ENCODE results near the gene C9orf40.

C9orf40 gene

DNA sequence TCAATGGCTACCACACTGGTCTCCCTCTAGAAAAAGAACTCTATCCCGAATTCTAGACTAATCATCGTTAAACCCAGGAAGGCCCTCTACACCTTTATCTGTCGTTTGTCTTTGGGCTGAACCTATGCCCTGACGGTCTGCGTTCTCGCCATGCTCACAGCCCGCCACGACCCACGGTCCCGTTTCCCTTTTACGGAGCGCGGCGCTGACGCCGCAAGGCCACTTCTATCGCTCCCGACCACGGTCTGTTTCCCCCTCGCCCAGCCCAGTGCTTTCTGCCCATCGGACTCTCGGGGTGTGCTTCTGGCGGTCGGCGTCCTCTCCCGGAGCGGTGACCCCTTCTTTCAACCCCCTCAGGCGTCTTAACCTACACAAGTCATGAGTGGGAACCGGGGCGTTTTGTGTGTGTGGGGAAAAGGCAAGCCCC lies 974 bp downstream of the C9orf40 start:
- peak overlapping the region; percentile 100 for H3K4me3 Mint-ChIP-seq
- ATAC-seq, result peak; percentile 62
- no peaks in the 10 kb centered on the region for H3K27me3 Mint-ChIP-seq
- peaks cover 18% of the 10 kb centered on the region for H3K4me1 Mint-ChIP-seq
- H3K36me3 Mint-ChIP-seq, result peaks cover 10% of the 10 kb centered on the region
- no peaks in the 10 kb centered on the region for H3K9me3 Mint-ChIP-seq
- H3K27ac Mint-ChIP-seq, result peak overlapping the region; percentile 95

GRCh38 chr9:74951107-74951720 lies 1.5 kb downstream of the C9orf40 start:
- Mint-ChIP-seq H3K27me3 (no peaks in the 10 kb centered on the region), H3K4me3 (peak overlapping the region; percentile 100), H3K36me3 (peaks cover 12% of the 10 kb centered on the region), H3K27ac (peak overlapping the region; percentile 95), H3K4me1 (peaks cover 18% of the 10 kb centered on the region), H3K9me3 (no peaks in the 10 kb centered on the region)
- ATAC-seq, result no peak

DNA sequence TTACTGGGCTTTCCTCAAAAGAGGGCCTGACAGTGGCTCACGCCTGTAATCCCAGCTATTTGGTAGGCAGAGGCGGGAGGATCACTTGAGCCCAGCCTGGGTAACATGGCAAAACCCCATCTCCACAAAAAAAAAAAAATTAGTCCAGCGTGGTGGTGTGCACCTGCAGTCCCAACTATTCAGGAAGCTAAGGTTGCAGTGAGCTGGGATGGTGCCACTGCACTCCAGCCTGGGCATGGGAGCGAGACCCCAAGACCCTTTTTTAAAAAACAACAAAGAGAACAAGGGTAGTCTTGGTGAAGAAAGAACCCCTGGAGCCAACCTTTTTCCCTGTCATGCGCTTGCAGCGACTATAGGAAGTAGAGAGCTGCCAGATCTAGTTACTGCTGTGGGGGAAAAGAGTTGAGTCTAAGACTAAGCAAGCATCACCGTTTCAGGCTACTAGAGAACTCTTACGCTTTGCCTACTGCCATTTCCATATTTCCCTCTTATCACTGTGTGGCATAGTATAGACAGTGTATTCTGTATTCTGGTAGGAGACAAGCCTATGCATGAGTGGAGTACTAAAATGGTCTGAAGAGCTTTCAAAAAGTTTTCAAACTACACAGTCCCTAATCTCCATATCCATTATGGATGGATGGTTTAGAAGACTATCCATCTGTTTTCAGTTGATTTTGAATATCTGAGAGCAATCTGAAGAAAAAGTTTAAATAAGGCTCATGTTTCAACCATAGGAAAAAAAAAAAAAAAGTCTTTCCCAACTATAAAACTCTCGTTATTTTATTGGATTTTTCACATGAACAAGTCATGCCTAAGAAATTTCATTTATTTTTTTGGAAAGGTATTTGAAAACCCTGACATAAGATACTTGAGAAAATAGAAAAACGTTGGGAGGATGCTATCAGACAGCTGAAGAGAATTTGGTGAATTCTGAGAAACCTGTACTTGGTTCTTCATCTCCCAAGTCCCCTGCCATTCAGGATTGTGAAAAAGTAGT lies 2.6 kb downstream of the C9orf40 start:
- Mint-ChIP-seq H3K9me3 (no peaks in the 10 kb centered on the region), H3K27me3 (no peaks in the 10 kb centered on the region), H3K27ac (no peak overlapping the region), H3K4me1 (peaks cover 18% of the 10 kb centered on the region), H3K4me3 (no peak overlapping the region), H3K36me3 (peaks cover 12% of the 10 kb centered on the region)
- no peak for ATAC-seq

DNA sequence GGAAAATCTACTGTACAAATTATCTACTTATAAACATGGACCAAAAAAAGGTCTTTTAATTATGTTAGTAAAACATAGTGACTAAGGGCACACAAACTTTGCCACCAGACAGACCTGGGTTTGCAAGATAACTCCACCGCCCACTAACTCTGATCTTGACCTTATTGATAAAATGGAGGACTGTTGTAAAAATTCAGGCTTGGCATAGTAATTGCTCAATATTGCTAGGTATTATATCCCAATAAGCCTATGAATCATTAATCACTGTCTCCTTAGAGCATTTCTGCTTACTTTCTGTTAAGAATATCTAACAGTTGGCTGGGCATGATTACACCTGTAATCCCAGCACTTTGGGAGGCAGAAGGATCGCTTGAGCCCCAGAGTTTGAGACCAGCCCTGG lies 3.8 kb downstream of the C9orf40 start:
- H3K27ac Mint-ChIP-seq, result no peak overlapping the region
- no peak for ATAC-seq
- H3K4me3 Mint-ChIP-seq, result no peak overlapping the region
- H3K9me3 Mint-ChIP-seq, result no peaks in the 10 kb centered on the region
- H3K36me3 Mint-ChIP-seq, result peaks cover 12% of the 10 kb centered on the region
- no peaks in the 10 kb centered on the region for H3K27me3 Mint-ChIP-seq
- H3K4me1 Mint-ChIP-seq, result peaks cover 18% of the 10 kb centered on the region

- Mint-ChIP-seq H3K4me1 (peaks cover 16% of the 10 kb centered on the region), H3K36me3 (peaks cover 12% of the 10 kb centered on the region)
Observed at GRCh38 chr9:74946686-74947085, 6.0 kb downstream of the C9orf40 start.

DNA sequence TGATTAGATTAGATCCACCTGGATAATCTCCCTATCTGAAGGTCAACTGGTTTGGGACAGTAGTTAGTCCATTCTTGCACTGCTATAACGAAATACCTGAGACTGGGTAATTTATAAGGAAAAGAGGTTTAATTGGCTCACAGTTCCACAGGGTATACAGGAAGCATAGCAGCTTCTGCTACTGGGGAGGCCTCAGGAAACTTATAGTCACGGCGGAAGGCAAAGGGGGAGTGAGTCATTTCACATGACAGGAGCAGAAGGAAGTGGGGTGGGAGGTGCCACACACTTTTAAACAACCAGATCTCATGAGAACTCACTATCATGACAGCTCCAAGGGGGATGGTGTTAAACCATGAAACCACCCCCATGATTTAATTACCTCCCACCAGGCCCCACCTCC lies 9.9 kb downstream of the C9orf40 start:
- no peak overlapping the region for H3K4me3 Mint-ChIP-seq

More at GRCh38 chr9:74946686-74947085, 6.0 kb downstream of the C9orf40 start:
- Mint-ChIP-seq H3K27me3 (no peaks in the 10 kb centered on the region), H3K4me3 (no peak overlapping the region), H3K9me3 (peaks cover 3% of the 10 kb centered on the region), H3K27ac (no peak overlapping the region)
- no peak for ATAC-seq

DNA sequence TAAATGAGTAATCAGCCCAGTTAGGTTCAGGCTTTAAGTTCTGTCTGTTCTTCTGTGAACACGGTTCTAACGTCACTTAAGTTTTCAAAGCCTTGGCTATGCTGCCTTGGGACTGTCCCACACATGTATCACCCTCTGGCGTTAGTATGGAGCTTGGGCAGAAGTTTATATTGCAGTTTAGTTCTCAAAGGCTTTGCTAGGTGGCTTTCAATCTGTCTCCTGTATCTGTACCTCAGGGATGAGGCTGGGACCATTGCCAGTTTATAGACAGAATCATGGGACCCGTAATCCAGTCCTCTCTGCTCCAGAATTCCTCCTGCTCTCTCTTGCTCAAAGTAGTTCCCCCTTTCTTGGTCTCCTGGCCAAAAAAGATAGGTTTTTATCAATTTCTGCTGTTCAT lies 12.1 kb downstream of the C9orf40 start:
- peaks cover 7% of the 10 kb centered on the region for H3K4me1 Mint-ChIP-seq
- H3K9me3 Mint-ChIP-seq, result peaks cover 3% of the 10 kb centered on the region
- no peak for ATAC-seq
- no peaks in the 10 kb centered on the region for H3K36me3 Mint-ChIP-seq
- no peak overlapping the region for H3K27ac Mint-ChIP-seq
- H3K27me3 Mint-ChIP-seq, result no peaks in the 10 kb centered on the region
- H3K4me3 Mint-ChIP-seq, result no peak overlapping the region

More for the DNA sequence above, 9.9 kb downstream of the C9orf40 start:
- H3K36me3 Mint-ChIP-seq, result peaks cover 9% of the 10 kb centered on the region
- peaks cover 7% of the 10 kb centered on the region for H3K4me1 Mint-ChIP-seq
- H3K27ac Mint-ChIP-seq, result no peak overlapping the region
- H3K27me3 Mint-ChIP-seq, result no peaks in the 10 kb centered on the region
- no peak for ATAC-seq
- peaks cover 3% of the 10 kb centered on the region for H3K9me3 Mint-ChIP-seq

DNA sequence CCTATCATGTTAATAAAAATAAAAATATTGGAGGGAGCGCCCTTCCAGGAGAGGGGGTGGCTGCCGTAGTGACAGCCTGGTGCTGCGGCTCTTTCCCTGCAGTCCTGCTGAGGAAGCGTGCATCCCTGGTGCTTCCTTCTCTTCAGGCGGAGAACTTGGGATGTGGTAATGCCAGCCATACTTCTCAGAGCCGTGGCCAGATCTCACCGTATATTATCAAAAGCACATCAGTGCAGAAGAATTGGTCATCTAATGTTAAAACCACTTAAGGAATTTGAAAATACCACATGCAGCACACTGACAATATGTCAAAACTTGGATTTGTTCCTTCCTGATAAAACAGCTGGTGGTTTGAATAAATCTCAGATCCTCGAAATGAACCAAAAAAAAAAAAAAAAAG lies 17.7 kb downstream of the C9orf40 start:
- no peaks in the 10 kb centered on the region for H3K36me3 Mint-ChIP-seq
- no peaks in the 10 kb centered on the region for H3K27me3 Mint-ChIP-seq
- H3K9me3 Mint-ChIP-seq, result peaks cover 9% of the 10 kb centered on the region
- H3K27ac Mint-ChIP-seq, result no peak overlapping the region
- H3K4me1 Mint-ChIP-seq, result no peaks in the 10 kb centered on the region
- no peak overlapping the region for H3K4me3 Mint-ChIP-seq
- ATAC-seq, result no peak

DNA sequence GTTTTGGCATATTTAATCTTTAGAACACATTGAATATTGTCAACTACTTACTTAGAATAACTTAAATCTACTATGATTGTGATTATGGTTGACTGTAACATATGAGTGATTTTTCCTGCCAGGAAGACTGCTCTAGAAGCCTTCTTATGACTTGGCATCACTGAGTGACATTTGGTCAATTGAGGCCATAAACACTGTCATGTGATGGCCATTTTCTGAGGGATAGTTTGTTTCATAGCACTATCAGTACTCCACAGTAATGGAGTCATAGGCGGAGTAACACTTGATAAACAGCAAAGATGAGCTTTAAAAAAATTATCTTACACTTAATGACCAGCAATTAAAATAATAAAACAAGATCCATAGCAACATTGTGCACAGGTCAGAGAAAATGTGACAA lies 31.0 kb downstream of the C9orf40 start:
- Mint-ChIP-seq H3K9me3 (no peaks in the 10 kb centered on the region), H3K36me3 (no peaks in the 10 kb centered on the region), H3K27ac (no peak overlapping the region), H3K27me3 (peaks cover 6% of the 10 kb centered on the region), H3K4me1 (no peaks in the 10 kb centered on the region), H3K4me3 (no peak overlapping the region)
- no peak for ATAC-seq

DNA sequence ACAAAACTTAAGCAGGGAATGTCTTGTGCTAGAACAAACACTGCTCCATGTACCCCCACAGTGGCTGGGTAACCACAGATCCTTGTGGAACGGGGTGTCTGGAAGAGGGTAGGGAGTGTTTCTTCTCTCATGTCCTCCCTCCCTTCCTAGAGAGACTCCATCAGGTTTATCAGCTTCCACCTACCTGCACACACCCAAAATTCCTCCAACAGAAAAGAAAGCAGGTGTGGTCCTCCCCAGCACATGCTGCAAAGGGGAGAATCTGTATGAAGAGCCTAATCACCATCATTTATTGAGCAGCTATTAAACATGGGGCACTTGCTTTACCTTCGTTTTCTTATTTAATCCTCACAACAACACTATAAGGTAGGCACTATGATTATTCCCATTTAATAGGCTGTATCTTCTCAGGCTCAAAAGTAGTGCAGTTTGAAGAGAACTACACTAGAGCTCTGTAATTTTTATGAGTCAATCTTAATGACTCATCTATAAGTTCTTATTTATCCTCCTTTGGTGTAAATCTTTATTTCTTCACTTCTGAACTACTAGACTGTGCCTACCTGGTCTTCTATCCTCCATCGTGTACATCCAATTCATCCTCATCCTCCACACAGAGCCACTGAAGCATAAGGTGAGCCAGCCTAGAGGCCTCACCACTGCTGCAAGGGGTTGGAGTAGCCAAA lies 31.6 kb downstream of the C9orf40 start:
- Mint-ChIP-seq H3K4me3 (no peak overlapping the region), H3K27me3 (peaks cover 6% of the 10 kb centered on the region), H3K9me3 (no peaks in the 10 kb centered on the region), H3K4me1 (no peaks in the 10 kb centered on the region), H3K36me3 (no peaks in the 10 kb centered on the region), H3K27ac (no peak overlapping the region)
- ATAC-seq, result no peak

DNA sequence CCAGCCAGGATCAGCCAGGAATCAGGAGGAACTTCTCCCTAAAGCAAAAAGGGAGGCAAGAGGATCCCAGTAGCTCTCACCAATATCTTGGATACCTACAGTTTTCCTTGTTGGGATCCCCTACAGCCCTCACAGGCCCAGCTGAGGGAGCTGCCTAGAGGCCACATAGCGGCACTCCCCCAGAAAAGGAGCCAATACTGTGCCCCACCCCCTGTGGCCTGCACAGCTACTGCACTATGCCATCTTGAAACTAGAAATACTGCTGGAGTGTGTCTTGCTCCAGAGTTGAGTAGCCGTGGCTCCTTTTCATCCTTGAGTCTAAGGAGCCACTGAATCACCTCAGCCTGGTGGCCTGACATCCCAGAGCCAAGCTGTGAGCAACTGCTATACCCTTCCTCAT lies 42.7 kb downstream of the C9orf40 start:
- Mint-ChIP-seq H3K27me3 (peaks cover 53% of the 10 kb centered on the region), H3K9me3 (peaks cover 13% of the 10 kb centered on the region), H3K27ac (no peak overlapping the region), H3K4me3 (no peak overlapping the region), H3K36me3 (peaks cover 5% of the 10 kb centered on the region), H3K4me1 (no peaks in the 10 kb centered on the region)
- no peak for ATAC-seq

DNA sequence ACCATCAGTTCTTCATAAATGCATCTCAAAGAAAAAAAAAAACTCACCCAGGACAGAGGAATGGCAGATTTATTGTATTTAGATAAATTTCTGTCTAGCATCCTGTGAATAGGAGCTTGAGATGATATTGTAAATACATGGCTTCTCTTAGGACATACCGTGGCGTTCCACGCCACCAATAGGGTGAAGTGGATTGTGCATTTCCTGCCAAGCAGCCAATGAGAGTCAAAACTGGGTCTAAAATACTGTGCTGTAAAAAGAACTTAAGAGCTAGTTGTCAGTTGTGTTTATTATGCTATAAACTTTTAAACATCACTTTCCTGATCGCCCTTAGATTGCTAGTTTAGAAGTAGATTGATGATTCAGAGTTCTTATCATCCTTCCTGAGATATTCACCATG lies 44.0 kb downstream of the C9orf40 start:
- no peak for ATAC-seq
- Mint-ChIP-seq H3K4me1 (no peaks in the 10 kb centered on the region), H3K9me3 (peaks cover 9% of the 10 kb centered on the region), H3K36me3 (peaks cover 5% of the 10 kb centered on the region), H3K4me3 (no peak overlapping the region), H3K27ac (no peak overlapping the region), H3K27me3 (peaks cover 64% of the 10 kb centered on the region)

GRCh38 chr9:74907085-74907484 lies 45.6 kb downstream of the C9orf40 start:
- Mint-ChIP-seq H3K36me3 (peaks cover 4% of the 10 kb centered on the region), H3K4me3 (no peak overlapping the region), H3K4me1 (no peaks in the 10 kb centered on the region), H3K27ac (no peak overlapping the region), H3K9me3 (peaks cover 8% of the 10 kb centered on the region), H3K27me3 (peaks cover 60% of the 10 kb centered on the region)
- ATAC-seq, result no peak

DNA sequence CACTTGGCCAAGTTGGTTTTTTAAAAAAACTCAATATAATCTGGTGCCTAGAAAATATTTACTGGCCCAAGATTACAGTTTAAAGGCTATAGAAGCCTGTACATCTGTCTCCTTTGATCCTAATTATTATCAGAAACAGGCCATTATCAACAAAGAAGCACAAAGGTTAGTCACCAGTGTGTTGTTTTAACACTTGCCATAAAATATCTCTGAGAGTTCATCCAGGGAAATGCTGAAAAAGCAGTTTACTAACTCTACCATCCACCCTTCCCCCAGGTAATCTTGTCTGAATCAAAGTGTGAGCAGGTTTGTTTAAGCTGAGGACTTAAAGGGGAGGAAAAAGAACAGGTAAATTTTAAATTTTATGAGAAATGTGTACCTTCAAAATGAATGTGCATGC lies 51.7 kb downstream of the C9orf40 start:
- Mint-ChIP-seq H3K27ac (no peak overlapping the region), H3K27me3 (peaks cover 20% of the 10 kb centered on the region), H3K36me3 (no peaks in the 10 kb centered on the region), H3K4me1 (no peaks in the 10 kb centered on the region), H3K4me3 (no peak overlapping the region), H3K9me3 (no peaks in the 10 kb centered on the region)
- no peak for ATAC-seq
